DMS114 treated with DMSO at 0.1 percent for 48 hours (cell line): ENCODE data around the gene ARHGEF18.

ENCODE experiments used
- DNase-seq: peaks from one replicate; lab custom pipeline; 2025; ENCODE audit not compliant: unreplicated experiment; lab: John Stamatoyannopoulos, UW

The ARHGEF18 gene

GRCh38 chr19:7382694-7383093 is 34.0 kb downstream of the ARHGEF18 start:
- no peak for DNase-seq

- no peak for DNase-seq
Measured at GRCh38 chr19:7383284-7383683, 34.5 kb downstream of the ARHGEF18 start.

- DNase-seq = no peak
Measured at GRCh38 chr19:7385062-7385461, 36.3 kb downstream of the ARHGEF18 start.

GRCh38 chr19:7386308-7386707 is 37.6 kb downstream of the ARHGEF18 start:
- no peak for DNase-seq

GRCh38 chr19:7386769-7387168 is 38.0 kb downstream of the ARHGEF18 start:
- no peak for DNase-seq

- DNase-seq = no peak
Measured at GRCh38 chr19:7391218-7391670, 42.5 kb downstream of the ARHGEF18 start.

GRCh38 chr19:7393459-7393858 is 44.7 kb downstream of the ARHGEF18 start:
- DNase-seq = no peak

- DNase-seq = no peak
Measured at GRCh38 chr19:7393939-7394730, 45.4 kb downstream of the ARHGEF18 start.

GRCh38 chr19:7394731-7395359 is 46.1 kb downstream of the ARHGEF18 start:
- peak; percentile 28 for DNase-seq

- DNase-seq = no peak
Measured at GRCh38 chr19:7395360-7396066, 46.8 kb downstream of the ARHGEF18 start.

- no peak for DNase-seq
Measured at GRCh38 chr19:7397687-7398086, 49.0 kb downstream of the ARHGEF18 start.
